Heart right ventricle (tissue), 16 donors: Measurements from ENCODE around the gene GRIN2A. TPM values are rescaled to one million over a fixed set of nuclear protein-coding genes. Genes with fewer than 3 reads are reported as not detected.

Experiments used
- ATAC-seq, 8 donors: fragments of 200-7000 bp; cut with Tn5 transposase; one replicate each; pipeline ENCODE4 v1.9.1; 2020; ENCODE audit warnings: mild to moderate bottlenecking in 8 of 8, moderate library complexity in 8 of 8, moderate number of reproducible peaks in 1 of 8
- DNase-seq, 2 donors: peaks; one replicate each; pipeline ENCODE4 v3.0.0-alpha.2; 2020
- H3K27ac ChIP-seq, 10 donors: fragments of 200-600 bp; sonication (generic) in 2 of 10; one replicate each; pipeline versions ENCODE4 v1.5.0 to v1.8.0; 2020 to 2022; ENCODE audit warnings: mild to moderate bottlenecking in 3 of 10
- H3K27me3 ChIP-seq, 7 donors: fragments of 200-600 bp; one replicate each; pipeline ENCODE4 v1.8.0; 2021 to 2022; ENCODE audit warnings: mild to moderate bottlenecking in 2 of 7
- H3K36me3 ChIP-seq, 9 donors: fragments of 200-600 bp; sonication (generic) in 1 of 9; one replicate each; pipeline versions ENCODE4 v1.5.0 to v1.8.0; 2020 to 2022; ENCODE audit warnings: mild to moderate bottlenecking in 2 of 9
- H3K4me1 ChIP-seq, 9 donors: fragments of 200-600 bp; sonication (generic) in 1 of 9; one replicate each; pipeline versions ENCODE4 v1.5.0 to v1.8.0; 2020 to 2022; ENCODE audit warnings: mild to moderate bottlenecking in 4 of 9
- H3K4me3 ChIP-seq, 10 donors: fragments of 200-600 bp; sonication (generic) in 2 of 10; one replicate each; pipeline versions ENCODE4 v1.5.0 to v1.8.0; 2020 to 2022; ENCODE audit warnings: mild to moderate bottlenecking in 7 of 10, moderate library complexity in 2 of 10
- H3K9me3 ChIP-seq, 11 donors: fragments of 200-600 bp in 10 of 11; sonication (generic) in 2 of 11; one replicate each; pipeline versions ENCODE4 v1.5.0 to v1.8.0; 2013 to 2022; ENCODE audit warnings: mild to moderate bottlenecking in 2 of 11, control low read depth in 1 of 11, moderate library complexity in 1 of 11
- CTCF ChIP-seq, 9 donors: fragments of 200-600 bp; sonication (generic) in 2 of 9; IDR thresholded peaks; one replicate each; pipeline versions ENCODE4 v1.5.0 to v1.8.0; 2021 to 2022; ENCODE audit warnings: antibody characterized with exemption in 9 of 9, mild to moderate bottlenecking in 5 of 9, moderate library complexity in 1 of 9
- WGBS, 2 donors: extraction: QIAGEN DNeasy Blood & Tissue Kit; methylation state at CpG; one replicate each; pipeline ENCODE4 v1.1.7; 2013; ENCODE audit warnings: inconsistent platforms in 1 of 2; 5-methylcytosine and 5-hydroxymethylcytosine counted together
- intact Hi-C, 10 donors: fragments of 100-400 bp; cut with DNase I; formaldehyde crosslinking; loops; one replicate each; pipeline versions ENCODE4 v1.11.1 to v1.14.2; 2022
- polyA plus RNA-seq, 2 donors: library from polyadenylated mRNA; stranded (reverse); fragments of 200-250 nt; gene quantifications; one replicate each; pipeline ENCODE4 v1.2.3, GENCODE V29; 2013
- total RNA-seq, 10 donors: library from RNA; stranded (reverse); fragmentation: NEBNext Ultra II Directional in 3 of 10; extraction: Animal tissue kit (Norgen Biotek cat#: 25700) in 3 of 10; gene quantifications; one replicate each; pipeline versions ENCODE4 v1.2.1 to v1.2.4, GENCODE V29; 2021 to 2023
- donor health status: Arrhythmogenic right ventricular cardiomyopathy.
- donor health status: ischemic (EF 13 %, LVEDD 7.1; RV severe dilation, severe dysfunction).
- donor health status: healthy with polysubstance abuse.
- donor health status: DM: no; HTN: yes; CAD: no.
- donor health status: DM: no; HTN: no; CAD: no.
- donor health status: ischemic (EF 25% LVEDD 6.9; RV normal size, moderate dysfunction).
- donor health status: ischemic (EF 25% LVEDD 5.7; RV mildly dilated, moderate dysfunction).
- donor health status: healthy.
- donor health status: DM: yes; HTN: yes; CAD: no.
- donor health status: Ischemic cardiomyopathy.
- donor health status: ischemic (EF 35%, LVEDD 5.7; RV mildly dilated, moderate dysfunction).
- donor health status: nonischemic (EF 11% LVEDD 7.7; RV severe dilation, severe dysfunction).
- donor health status: DM: yes; HTN: yes; CAD: no.
- donor health status: PGD.
- donor health status: ischemic (EF 29% LVEDD 5.4; RV normal size, mild dysfunction).
- donor health status: nonischemic (EF 23%, LVEDD 6.1; RV moderate dilation, normal function).

The GRIN2A gene
- total and polyA plus RNA-seq, 12 donors = 0.01 to 11.7 (median 4.7) TPM

- no peak for TF ChIP-seq CTCF (IDR thresholded peaks at IDR 0.05)
- no peaks in the 10 kb centered on the region for H3K36me3 ChIP-seq
- no peak overlapping the region for H3K27ac ChIP-seq
- WGBS, 2 donors = 30 to 49% methylated on average over 5 of the region's 5 CpGs
- H3K4me3 ChIP-seq = peak overlapping the region in 1 of 10 donors; percentile 20
- peaks cover 0 to 6% (median 0%) of the 10 kb centered on the region in 11 donors for H3K9me3 ChIP-seq
- peak in 1 of 8 donors; percentile 29 for ATAC-seq
- intact Hi-C loops = no loop called here
- peaks cover 0 to 12% (median 0%) of the 10 kb centered on the region in 9 donors for H3K4me1 ChIP-seq
- no peak for DNase-seq
- peaks cover 0 to 34% (median 11%) of the 10 kb centered on the region in 7 donors for H3K27me3 ChIP-seq
Measured at GRCh38 chr16:10121897-10122425, 60.3 kb downstream of the GRIN2A start.

GRCh38 chr16:10121491-10121890 is 60.7 kb downstream of the GRIN2A start:
- intact Hi-C loops = no loop called here
- Histone ChIP-seq H3K4me3 (no peak overlapping the region), H3K27ac (no peak overlapping the region), H3K27me3 (peaks cover 0 to 34% (median 11%) of the 10 kb centered on the region in 7 donors), H3K4me1 (peaks cover 0 to 12% (median 0%) of the 10 kb centered on the region in 9 donors), H3K36me3 (no peaks in the 10 kb centered on the region), H3K9me3 (peaks cover 0 to 6% (median 0%) of the 10 kb centered on the region in 11 donors)
- no peak for TF ChIP-seq CTCF (IDR thresholded peaks at IDR 0.05)
- DNase-seq (no peak), ATAC-seq (no peak)
- WGBS, 2 donors = 22 to 24% methylated on average over 2 of the region's 2 CpGs

GRCh38 chr16:10120953-10121352 is 61.3 kb downstream of the GRIN2A start:
- Histone ChIP-seq H3K27ac (no peak overlapping the region), H3K4me1 (peaks cover 0 to 12% (median 0%) of the 10 kb centered on the region in 9 donors), H3K36me3 (no peaks in the 10 kb centered on the region), H3K4me3 (no peak overlapping the region), H3K27me3 (peaks cover 0 to 34% (median 11%) of the 10 kb centered on the region in 7 donors), H3K9me3 (peaks cover 0 to 6% (median 0%) of the 10 kb centered on the region in 11 donors)
- 77 to 78% methylated on average over 4 of the region's 4 CpGs for WGBS, 2 donors
- intact Hi-C loops = no loop called here
- DNase-seq (no peak), ATAC-seq (no peak)
- TF ChIP-seq CTCF (IDR thresholded peaks at IDR 0.05) = no peak

GRCh38 chr16:10114409-10114808 is 67.8 kb downstream of the GRIN2A start:
- no peak for TF ChIP-seq CTCF (IDR thresholded peaks at IDR 0.05)
- intact Hi-C loops = loop anchor here in 1 of 10 donors (10.0 kb wide), 1 partner anchor 60 kb away; no protein-coding TSS in a partner anchor
- DNase-seq (no peak), ATAC-seq (no peak)
- Histone ChIP-seq H3K4me3 (no peak overlapping the region), H3K36me3 (no peaks in the 10 kb centered on the region), H3K27ac (no peak overlapping the region), H3K9me3 (peaks cover 0 to 6% (median 0%) of the 10 kb centered on the region in 11 donors), H3K4me1 (no peaks in the 10 kb centered on the region), H3K27me3 (peaks cover 0 to 5% (median 0%) of the 10 kb centered on the region in 7 donors)
- WGBS, 2 donors = 61 to 69% methylated on average over 4 of the region's 4 CpGs
